ENCODE data around the gene SGSM2. TPM values are rescaled to one million over a fixed set of nuclear protein-coding genes. Genes with fewer than 3 reads are reported as not detected.

The SGSM2 gene
- total and polyA plus RNA-seq, 2 donors (not counting 1 experiment from before 2014, with no cell fraction given): 139 to 181 TPM

DNA sequence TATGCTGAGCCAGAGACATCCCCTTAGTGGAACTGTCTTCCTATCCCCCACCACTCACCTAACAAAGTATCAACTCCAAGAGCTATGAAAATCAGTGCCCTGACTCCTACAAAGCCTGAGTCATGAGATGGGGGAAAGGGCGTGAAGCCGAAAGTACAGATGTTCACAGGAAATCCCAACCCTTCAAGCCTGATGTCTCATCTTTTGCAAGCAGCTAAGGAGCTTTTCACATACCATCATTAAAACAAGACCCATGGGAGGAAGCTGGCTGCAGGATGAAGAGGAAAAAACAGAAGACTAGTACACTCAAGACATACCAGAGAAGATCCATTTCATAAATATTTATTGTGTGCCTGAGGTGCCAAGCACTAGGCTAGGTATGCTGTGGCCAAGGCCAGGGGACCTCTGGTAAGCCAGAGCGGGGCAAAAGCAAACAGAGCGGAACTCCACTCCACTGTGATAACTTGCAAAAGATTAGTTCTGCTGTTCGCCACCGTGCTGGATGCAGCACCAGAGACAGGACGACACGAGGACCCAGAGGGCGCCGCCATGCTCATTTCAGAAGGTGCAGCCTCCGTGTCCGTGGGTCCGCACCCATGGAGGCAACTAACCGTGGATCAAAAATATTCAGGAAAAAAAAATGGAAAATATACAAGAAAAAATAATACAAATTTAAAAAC is 68.1 kb downstream of the SGSM2 start:
- DNase-seq (no peak), ATAC-seq (ENCODE audit: low read depth) (no peak)
- Histone ChIP-seq H3K27me3 (replicated peaks in 1 of 4; ENCODE audit: control extremely low read depth in 1 of 4, control insufficient read depth in 3 of 4, insufficient read depth in 4 of 4, low read length in 3 of 4) (no peaks in the 10 kb centered on the region), H3K4me2 (replicated peaks; ENCODE audit: low read depth, low read length, poor library complexity, severe bottlenecking) (no peak overlapping the region), H3K27ac (ENCODE audit: low read length in 2 of 2) (no peak overlapping the region), H3K4me3 (ENCODE audit: control extremely low read depth in 1 of 5, extremely low read depth in 1 of 5, insufficient read depth in 1 of 5, low read depth in 2 of 5, low read length in 4 of 5) (no peak overlapping the region), H3K9ac (ENCODE audit: low read length) (no peak overlapping the region), H4K20me1 (ENCODE audit: control insufficient read depth, insufficient read depth, low read length, poor library complexity, severe bottlenecking) (no peaks in the 10 kb centered on the region), H3K79me2 (ENCODE audit: control insufficient read depth, insufficient read depth, low read length) (peaks cover 3% of the 10 kb centered on the region), H2AFZ (ENCODE audit: insufficient read depth, low read depth, low read length, poor library complexity, severe bottlenecking) (no peak overlapping the region), H3K36me3 (replicated peaks in 1 of 2; ENCODE audit: control extremely low read depth in 1 of 2, control insufficient read depth in 1 of 2, extremely low read depth in 1 of 2, insufficient read depth in 2 of 2, low read length in 1 of 2) (no peaks in the 10 kb centered on the region), H3K4me1 (ENCODE audit: control insufficient read depth in 2 of 2, insufficient read depth in 2 of 2, low read length in 2 of 2) (peaks cover 7 to 8% of the 10 kb centered on the region in 2 donors), H3K9me3 (ENCODE audit: control extremely low read depth in 1 of 3, control insufficient read depth in 2 of 3, insufficient read depth in 1 of 3, low read length in 2 of 3) (no peaks in the 10 kb centered on the region)
- peaks cover 7% of the 10 kb centered on the region for H3K4me1 Mint-ChIP-seq
- no peaks in the 10 kb centered on the region for H3K9me3 Mint-ChIP-seq (ENCODE audit: insufficient read depth)
- POLR2A ChIA-PET: no interaction called here
- CTCF ChIA-PET: interaction anchor here (7.3 to 7.4 kb wide), 2 partner anchors 12 to 23 kb away, joined by 71 to 76 read pairs; no protein-coding TSS in a partner anchor
- no peaks in the 10 kb centered on the region for H3K27me3 Mint-ChIP-seq
- TF ChIP-seq EZH2 (IDR thresholded peaks at IDR 0.05; ENCODE audit: borderline replicate concordance, insufficient read depth, low read depth, low read length, poor library complexity, severe bottlenecking): no peak
- TF ChIP-seq, protein P1, sequence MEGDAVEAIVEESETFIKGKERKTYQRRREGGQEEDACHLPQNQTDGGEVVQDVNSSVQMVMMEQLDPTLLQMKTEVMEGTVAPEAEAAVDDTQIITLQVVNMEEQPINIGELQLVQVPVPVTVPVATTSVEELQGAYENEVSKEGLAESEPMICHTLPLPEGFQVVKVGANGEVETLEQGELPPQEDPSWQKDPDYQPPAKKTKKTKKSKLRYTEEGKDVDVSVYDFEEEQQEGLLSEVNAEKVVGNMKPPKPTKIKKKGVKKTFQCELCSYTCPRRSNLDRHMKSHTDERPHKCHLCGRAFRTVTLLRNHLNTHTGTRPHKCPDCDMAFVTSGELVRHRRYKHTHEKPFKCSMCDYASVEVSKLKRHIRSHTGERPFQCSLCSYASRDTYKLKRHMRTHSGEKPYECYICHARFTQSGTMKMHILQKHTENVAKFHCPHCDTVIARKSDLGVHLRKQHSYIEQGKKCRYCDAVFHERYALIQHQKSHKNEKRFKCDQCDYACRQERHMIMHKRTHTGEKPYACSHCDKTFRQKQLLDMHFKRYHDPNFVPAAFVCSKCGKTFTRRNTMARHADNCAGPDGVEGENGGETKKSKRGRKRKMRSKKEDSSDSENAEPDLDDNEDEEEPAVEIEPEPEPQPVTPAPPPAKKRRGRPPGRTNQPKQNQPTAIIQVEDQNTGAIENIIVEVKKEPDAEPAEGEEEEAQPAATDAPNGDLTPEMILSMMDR (IDR thresholded peaks at IDR 0.05): no peak
- intact Hi-C loops (cut with micrococcal nuclease): no loop called here
- no peak overlapping the region for H3K4me3 Mint-ChIP-seq
- no peak overlapping the region for H3K27ac Mint-ChIP-seq
- WGBS (ENCODE audit: insufficient coverage): 91% methylated on average over 7 of the region's 14 CpGs

DNA sequence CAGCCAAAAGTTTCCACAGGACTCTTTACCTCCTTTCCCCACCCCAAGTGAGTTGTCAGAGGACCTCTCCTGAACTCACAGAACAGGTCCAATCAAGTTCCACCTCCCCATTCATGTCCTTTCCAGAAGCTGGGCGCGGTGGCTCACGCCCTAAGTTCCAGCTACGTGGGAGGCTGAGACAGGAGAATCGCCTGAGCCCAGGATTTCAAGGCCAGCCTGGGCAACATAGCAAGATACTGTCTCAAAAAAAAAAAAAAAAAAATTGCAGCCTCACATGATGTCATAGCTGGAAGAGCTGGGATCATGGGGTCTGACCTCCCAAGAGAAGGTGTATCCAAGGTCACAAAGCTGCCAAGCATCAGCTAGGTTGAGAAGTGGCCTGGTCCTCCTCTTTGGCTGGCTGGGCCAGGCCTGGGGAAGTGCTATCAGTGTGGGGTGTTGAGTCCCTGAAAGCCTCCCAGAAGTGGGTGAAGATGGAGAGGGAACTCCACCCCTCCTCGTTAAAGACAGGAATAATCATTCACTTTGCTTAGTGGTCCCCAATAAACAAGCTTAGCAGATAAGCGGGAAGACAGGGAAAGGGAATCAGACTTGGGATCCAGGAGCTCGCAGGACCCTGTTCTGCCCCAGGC is 69.1 kb downstream of the SGSM2 start:
- Histone ChIP-seq H3K9ac (ENCODE audit: low read length) (no peak overlapping the region), H3K4me3 (ENCODE audit: control extremely low read depth in 1 of 5, extremely low read depth in 1 of 5, insufficient read depth in 1 of 5, low read depth in 2 of 5, low read length in 4 of 5) (no peak overlapping the region), H3K9me3 (ENCODE audit: control extremely low read depth in 1 of 3, control insufficient read depth in 2 of 3, insufficient read depth in 1 of 3, low read length in 2 of 3) (no peaks in the 10 kb centered on the region), H4K20me1 (ENCODE audit: control insufficient read depth, insufficient read depth, low read length, poor library complexity, severe bottlenecking) (no peaks in the 10 kb centered on the region), H3K27ac (ENCODE audit: low read length in 2 of 2) (no peak overlapping the region), H3K4me2 (replicated peaks; ENCODE audit: low read depth, low read length, poor library complexity, severe bottlenecking) (no peak overlapping the region), H3K4me1 (ENCODE audit: control insufficient read depth in 2 of 2, insufficient read depth in 2 of 2, low read length in 2 of 2) (peaks cover 7 to 8% of the 10 kb centered on the region in 2 donors), H3K79me2 (ENCODE audit: control insufficient read depth, insufficient read depth, low read length) (no peaks in the 10 kb centered on the region), H3K36me3 (replicated peaks in 1 of 2; ENCODE audit: control extremely low read depth in 1 of 2, control insufficient read depth in 1 of 2, extremely low read depth in 1 of 2, insufficient read depth in 2 of 2, low read length in 1 of 2) (no peaks in the 10 kb centered on the region), H2AFZ (ENCODE audit: insufficient read depth, low read depth, low read length, poor library complexity, severe bottlenecking) (no peak overlapping the region), H3K27me3 (replicated peaks in 1 of 4; ENCODE audit: control extremely low read depth in 1 of 4, control insufficient read depth in 3 of 4, insufficient read depth in 4 of 4, low read length in 3 of 4) (no peaks in the 10 kb centered on the region)
- 90% methylated on average over 7 of the region's 8 CpGs for WGBS (ENCODE audit: insufficient coverage)
- intact Hi-C loops (cut with micrococcal nuclease): no loop called here
- ChIA-PET POLR2A (interaction anchor here (1.0 kb wide), 1 partner anchor 10 kb away, joined by 3 read pairs; no protein-coding TSS in a partner anchor), CTCF (interaction anchor here (1.2 to 7.4 kb wide), 3 partner anchors 11 to 24 kb away, joined by 4 to 76 read pairs (median 71); no protein-coding TSS in a partner anchor)
- DNase-seq (no peak), ATAC-seq (ENCODE audit: low read depth) (no peak)
- H3K4me3 Mint-ChIP-seq: no peak overlapping the region
- H3K27me3 Mint-ChIP-seq: no peaks in the 10 kb centered on the region
- no peaks in the 10 kb centered on the region for H3K9me3 Mint-ChIP-seq (ENCODE audit: insufficient read depth)
- TF ChIP-seq, protein P1 (IDR thresholded peaks at IDR 0.05): no peak
- TF ChIP-seq EZH2 (IDR thresholded peaks at IDR 0.05; ENCODE audit: borderline replicate concordance, insufficient read depth, low read depth, low read length, poor library complexity, severe bottlenecking): no peak
- H3K27ac Mint-ChIP-seq: no peak overlapping the region
- peaks cover 7% of the 10 kb centered on the region for H3K4me1 Mint-ChIP-seq
